PFSK-1 (cell line): ENCODE results near the gene BMPR2.

Experiments used
- FOXP2 ChIP-seq: optimal IDR thresholded peaks from 2 replicates; pipeline ENCODE3; 2011; ENCODE audit warnings: borderline replicate concordance, control low read depth, inconsistent platforms; ENCODE audit not compliant: insufficient read depth; ENCODE audit errors: extremely low read length, extremely low read depth
- POLR2AphosphoS5 ChIP-seq: IDR thresholded peaks from 2 replicates; pipeline ENCODE4 v1.6.1; 2012; ENCODE audit warnings: low read depth, mild to moderate bottlenecking, control low read depth, low read length, moderate library complexity
- SIN3A ChIP-seq: IDR thresholded peaks from 2 replicates; pipeline ENCODE4 v1.6.1; 2012; ENCODE audit warnings: mild to moderate bottlenecking, low read length, moderate library complexity, borderline replicate concordance; ENCODE audit not compliant: insufficient read depth
- TAF1 ChIP-seq: IDR thresholded peaks from 2 replicates; pipeline ENCODE4 v1.6.1; 2012; ENCODE audit warnings: low read length, control low read depth, borderline replicate concordance; ENCODE audit not compliant: insufficient read depth
- TF ChIP-seq, protein P1 (sequence below), 2 experiments: IDR thresholded peaks; 2 replicates each; pipeline versions ENCODE4 v1.6.1 to v1.8.0; 2011 to 2012; ENCODE audit warnings: low read depth in 2 of 2, low read length in 2 of 2, control low read depth in 1 of 2, inconsistent platforms in 1 of 2, mild to moderate bottlenecking in 1 of 2, moderate library complexity in 1 of 2; ENCODE audit not compliant: insufficient read depth in 1 of 2

DNA sequence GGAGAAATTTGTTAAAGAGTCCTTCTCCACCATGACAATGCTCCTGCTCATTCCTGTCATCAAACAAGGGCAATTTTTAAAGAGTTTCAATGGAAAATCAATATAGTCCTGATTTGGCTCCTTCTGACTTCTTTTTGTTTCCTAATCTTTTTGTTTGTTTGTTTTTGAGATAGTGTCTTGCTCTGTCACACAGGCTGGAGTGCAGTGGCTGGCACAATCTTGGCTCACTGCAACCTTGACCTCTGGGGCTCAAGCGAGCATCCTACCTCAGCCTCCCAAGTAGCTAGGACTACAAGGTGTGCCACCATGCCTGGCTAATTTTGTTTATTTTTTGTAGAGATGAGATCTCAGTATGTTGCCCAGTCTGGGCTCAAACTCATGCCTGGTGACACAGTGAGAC, 58.3 kb downstream of the BMPR2 start:
- no peak for TF ChIP-seq SIN3A
- TF ChIP-seq TAF1: no peak
- no peak for TF ChIP-seq POLR2AphosphoS5
- TF ChIP-seq, protein P1, sequence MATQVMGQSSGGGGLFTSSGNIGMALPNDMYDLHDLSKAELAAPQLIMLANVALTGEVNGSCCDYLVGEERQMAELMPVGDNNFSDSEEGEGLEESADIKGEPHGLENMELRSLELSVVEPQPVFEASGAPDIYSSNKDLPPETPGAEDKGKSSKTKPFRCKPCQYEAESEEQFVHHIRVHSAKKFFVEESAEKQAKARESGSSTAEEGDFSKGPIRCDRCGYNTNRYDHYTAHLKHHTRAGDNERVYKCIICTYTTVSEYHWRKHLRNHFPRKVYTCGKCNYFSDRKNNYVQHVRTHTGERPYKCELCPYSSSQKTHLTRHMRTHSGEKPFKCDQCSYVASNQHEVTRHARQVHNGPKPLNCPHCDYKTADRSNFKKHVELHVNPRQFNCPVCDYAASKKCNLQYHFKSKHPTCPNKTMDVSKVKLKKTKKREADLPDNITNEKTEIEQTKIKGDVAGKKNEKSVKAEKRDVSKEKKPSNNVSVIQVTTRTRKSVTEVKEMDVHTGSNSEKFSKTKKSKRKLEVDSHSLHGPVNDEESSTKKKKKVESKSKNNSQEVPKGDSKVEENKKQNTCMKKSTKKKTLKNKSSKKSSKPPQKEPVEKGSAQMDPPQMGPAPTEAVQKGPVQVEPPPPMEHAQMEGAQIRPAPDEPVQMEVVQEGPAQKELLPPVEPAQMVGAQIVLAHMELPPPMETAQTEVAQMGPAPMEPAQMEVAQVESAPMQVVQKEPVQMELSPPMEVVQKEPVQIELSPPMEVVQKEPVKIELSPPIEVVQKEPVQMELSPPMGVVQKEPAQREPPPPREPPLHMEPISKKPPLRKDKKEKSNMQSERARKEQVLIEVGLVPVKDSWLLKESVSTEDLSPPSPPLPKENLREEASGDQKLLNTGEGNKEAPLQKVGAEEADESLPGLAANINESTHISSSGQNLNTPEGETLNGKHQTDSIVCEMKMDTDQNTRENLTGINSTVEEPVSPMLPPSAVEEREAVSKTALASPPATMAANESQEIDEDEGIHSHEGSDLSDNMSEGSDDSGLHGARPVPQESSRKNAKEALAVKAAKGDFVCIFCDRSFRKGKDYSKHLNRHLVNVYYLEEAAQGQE (IDR thresholded peaks at IDR 0.05; ENCODE audit: insufficient read depth in 1 of 2, low read depth in 2 of 2, low read length in 2 of 2): no peak
- TF ChIP-seq FOXP2: no peak
